ENCODE measurements around the gene PYROXD2. TPM values are rescaled to one million over a fixed set of nuclear protein-coding genes. Genes with fewer than 3 reads are reported as not detected.
A peak's percentile ranks its signal among the peaks of the same experiment; 100 is the strongest.

The PYROXD2 gene
- total RNA-seq, 4 donors from 2014 or later = 0.97 to 6.7 (median 3.8) TPM

DNA sequence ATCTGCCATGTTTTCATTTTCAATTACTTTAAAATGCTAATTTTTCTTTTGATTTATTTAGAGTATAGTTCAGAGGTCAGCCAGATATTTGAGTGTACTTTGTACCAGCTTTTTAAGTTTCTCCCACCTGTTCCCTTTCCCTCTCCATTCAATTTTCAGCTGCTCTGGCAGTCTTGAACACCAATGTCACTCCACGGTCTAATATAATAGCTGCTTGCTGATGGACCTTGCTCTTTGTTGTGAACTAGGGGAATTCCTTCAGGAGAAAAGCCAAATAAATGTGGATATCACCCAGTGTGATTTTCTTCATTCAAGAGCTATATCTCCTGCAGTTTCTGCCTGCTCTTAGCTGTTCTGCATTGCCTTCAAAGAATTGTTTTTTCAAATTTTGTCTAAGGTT lies 35.6 kb upstream of the PYROXD2 start:
- H3K4me3 ChIP-seq (ENCODE audit: low read depth, poor library complexity, severe bottlenecking) = no peak overlapping the region
- intact Hi-C loops (cut with DNase I; ENCODE audit: low total_unique reads) = no loop called here
- 74 to 79% methylated on average over 1 of the region's 1 CpG for WGBS, 2 donors
- no peak for DNase-seq (ENCODE audit: low spot score in 2 of 2)
- TF ChIP-seq, protein P1, sequence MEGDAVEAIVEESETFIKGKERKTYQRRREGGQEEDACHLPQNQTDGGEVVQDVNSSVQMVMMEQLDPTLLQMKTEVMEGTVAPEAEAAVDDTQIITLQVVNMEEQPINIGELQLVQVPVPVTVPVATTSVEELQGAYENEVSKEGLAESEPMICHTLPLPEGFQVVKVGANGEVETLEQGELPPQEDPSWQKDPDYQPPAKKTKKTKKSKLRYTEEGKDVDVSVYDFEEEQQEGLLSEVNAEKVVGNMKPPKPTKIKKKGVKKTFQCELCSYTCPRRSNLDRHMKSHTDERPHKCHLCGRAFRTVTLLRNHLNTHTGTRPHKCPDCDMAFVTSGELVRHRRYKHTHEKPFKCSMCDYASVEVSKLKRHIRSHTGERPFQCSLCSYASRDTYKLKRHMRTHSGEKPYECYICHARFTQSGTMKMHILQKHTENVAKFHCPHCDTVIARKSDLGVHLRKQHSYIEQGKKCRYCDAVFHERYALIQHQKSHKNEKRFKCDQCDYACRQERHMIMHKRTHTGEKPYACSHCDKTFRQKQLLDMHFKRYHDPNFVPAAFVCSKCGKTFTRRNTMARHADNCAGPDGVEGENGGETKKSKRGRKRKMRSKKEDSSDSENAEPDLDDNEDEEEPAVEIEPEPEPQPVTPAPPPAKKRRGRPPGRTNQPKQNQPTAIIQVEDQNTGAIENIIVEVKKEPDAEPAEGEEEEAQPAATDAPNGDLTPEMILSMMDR (IDR thresholded peaks at IDR 0.05) = no peak
- TF ChIP-seq POLR2A (IDR thresholded peaks at IDR 0.05) = no peak

DNA sequence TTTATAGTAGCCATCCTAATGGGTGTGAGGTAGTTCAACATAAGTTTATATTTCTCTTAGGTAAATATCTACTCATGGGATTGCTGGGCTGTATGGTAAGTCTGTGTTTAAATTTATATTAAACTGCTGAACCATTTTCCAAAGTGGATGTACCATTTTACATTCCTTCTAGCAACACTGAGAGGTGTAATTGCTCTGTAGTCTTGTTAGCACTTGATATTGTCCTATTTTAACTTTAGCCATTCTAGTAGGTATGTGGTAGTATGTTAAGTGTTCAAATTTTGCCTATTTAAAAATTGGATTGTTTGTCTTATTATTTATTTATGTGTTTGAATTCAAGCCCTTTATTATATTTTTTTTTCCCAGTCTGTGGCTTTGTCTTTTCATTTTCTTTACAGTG lies 34.3 kb upstream of the PYROXD2 start:
- DNase-seq (ENCODE audit: low spot score in 2 of 2) = no peak
- TF ChIP-seq, protein P1 (IDR thresholded peaks at IDR 0.05) = no peak
- no peak for TF ChIP-seq POLR2A (IDR thresholded peaks at IDR 0.05)
- no peak overlapping the region for H3K4me3 ChIP-seq (ENCODE audit: low read depth, poor library complexity, severe bottlenecking)
- intact Hi-C loops (cut with DNase I; ENCODE audit: low total_unique reads) = no loop called here

DNA sequence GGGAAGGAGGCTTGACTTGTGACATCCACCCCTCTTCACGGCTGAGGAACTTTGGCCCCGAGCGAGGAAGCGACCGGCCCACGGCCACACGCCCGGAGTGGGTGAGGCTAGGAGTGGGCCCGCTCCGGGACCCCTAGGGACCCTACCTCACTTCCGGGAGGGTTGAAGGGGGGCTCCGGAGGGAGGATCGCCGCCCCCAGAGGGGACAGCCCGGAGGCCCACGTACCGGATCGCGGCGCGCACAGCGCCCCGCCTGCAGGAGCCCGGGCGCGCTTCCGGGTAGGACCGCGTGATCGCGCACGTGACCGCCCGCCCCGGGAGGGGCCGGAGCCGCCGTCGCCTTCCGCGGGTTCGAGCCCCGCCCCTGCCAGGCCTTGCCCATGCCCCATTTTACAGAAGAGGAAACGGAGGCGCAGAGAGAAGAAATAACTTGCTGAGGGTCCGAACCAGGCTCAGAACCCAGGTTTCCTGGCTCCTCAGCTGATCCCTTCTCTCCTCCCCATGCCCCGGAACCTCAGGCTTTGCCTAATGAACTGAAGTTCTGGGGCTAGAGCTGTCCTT lies 31.8 kb upstream of the PYROXD2 start, which contains the start of gene HPS1:
HPS1 (minus strand) TSS at position 275 of the 561 bp plus-strand sequence. CDS start 3,695 bp downstream, outside the sequence.
- intact Hi-C loops (cut with DNase I; ENCODE audit: low total_unique reads) = no loop called here
- DNase-seq (ENCODE audit: low spot score in 2 of 2) = peak; percentile 71 to 97
- peak within 1 kb of the TSS; percentile 63 for H3K4me3 ChIP-seq (ENCODE audit: low read depth, poor library complexity, severe bottlenecking)
- 5 to 7% methylated on average over 17 to 24 of the region's 47 CpGs for whole genome bisulfite sequencing, 2 donors
- TF ChIP-seq, protein P1 (IDR thresholded peaks at IDR 0.05) = peak in 1 of 3 donors; percentile 9
- TF ChIP-seq POLR2A (IDR thresholded peaks at IDR 0.05) = peak in 1 of 2 donors; percentile 90

DNA sequence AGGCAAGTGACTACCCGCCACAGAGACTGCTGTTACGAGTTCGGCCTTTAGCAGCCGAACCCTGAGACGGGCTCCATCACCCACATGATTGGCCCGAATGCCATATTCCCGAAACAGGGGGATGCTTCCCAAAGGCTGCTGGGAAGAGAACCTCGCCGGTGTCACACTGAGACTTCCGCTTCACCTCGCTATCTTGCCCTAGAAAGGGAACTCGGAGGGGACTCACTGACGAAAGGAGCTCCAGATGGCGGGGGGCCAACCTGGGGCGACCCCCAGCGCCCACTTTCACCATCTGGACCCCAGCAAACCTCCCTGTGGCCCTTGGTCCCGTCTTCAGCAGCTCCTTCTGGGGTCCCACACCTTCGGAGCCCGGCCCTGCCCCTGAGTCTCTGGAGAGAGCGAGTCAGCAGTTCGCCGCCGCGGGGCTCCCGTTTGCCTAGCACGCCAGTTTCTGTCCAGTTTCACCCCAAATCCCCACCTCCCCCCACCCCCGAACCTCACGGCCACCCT lies 31.2 kb upstream of the PYROXD2 start:
- 0% methylated on average over 22 to 25 of the region's 28 CpGs for WGBS, 2 donors

DNA sequence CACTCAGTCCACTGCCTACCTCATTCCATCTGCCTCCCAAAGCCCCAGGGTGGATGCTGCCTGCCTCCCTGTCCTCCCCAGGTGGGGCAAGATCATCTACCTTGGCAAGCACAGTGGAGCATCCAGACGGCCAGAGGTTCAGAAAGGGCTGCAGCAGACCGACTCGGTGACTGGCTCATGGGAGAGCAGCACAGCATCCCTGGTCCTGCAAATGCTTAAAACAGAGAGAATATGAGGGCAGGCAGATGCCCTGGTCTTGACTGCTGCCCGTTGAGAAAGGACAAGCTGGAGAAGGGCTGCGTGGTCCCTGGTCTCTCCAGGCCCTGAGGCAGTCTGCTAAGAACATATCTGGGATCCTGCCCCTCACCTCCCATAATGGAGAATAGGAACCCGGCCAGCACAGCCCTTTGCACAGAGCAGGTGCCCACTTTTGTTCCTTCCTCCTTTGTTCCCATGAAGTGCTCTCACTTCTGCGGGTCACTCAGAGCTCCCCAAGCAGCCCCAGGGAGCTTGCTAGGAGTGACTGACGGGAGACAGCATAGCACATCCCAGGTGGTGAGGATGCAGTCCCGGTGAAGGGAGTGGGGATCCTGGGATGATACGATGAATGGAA lies 30.3 kb upstream of the PYROXD2 start:
- no peak for TF ChIP-seq POLR2A (IDR thresholded peaks at IDR 0.05)
- TF ChIP-seq, protein P1 (IDR thresholded peaks at IDR 0.05) = no peak
- intact Hi-C loops (cut with DNase I; ENCODE audit: low total_unique reads) = no loop called here
- DNase-seq (ENCODE audit: low spot score in 2 of 2) = no peak
- no peak overlapping the region for H3K4me3 ChIP-seq (ENCODE audit: low read depth, poor library complexity, severe bottlenecking)
- WGBS, 2 donors = 69 to 72% methylated on average over 9 to 10 of the region's 10 CpGs

More for the DNA sequence above, 31.2 kb upstream of the PYROXD2 start:
- intact Hi-C loops (cut with DNase I; ENCODE audit: low total_unique reads) = no loop called here
- H3K4me3 ChIP-seq (ENCODE audit: low read depth, poor library complexity, severe bottlenecking) = peak overlapping the region; percentile 63
- peak in 1 of 2 donors; percentile 91 for DNase-seq (ENCODE audit: low spot score in 2 of 2)
- no peak for TF ChIP-seq POLR2A (IDR thresholded peaks at IDR 0.05)
- TF ChIP-seq, protein P1 (IDR thresholded peaks at IDR 0.05) = no peak

All from lower leg skin (tissue), 4 donors.